VCaP (cell line): ENCODE results near the gene EPHB3.

Source experiments
- H3K27ac ChIP-seq: fragments of 450-650 bp; 2 replicates; pipeline ENCODE4 v1.5.1; 2017
- TF ChIP-seq, protein P1 (sequence below): fragments of 450-650 bp; conservative IDR thresholded peaks from 2 replicates; pipeline ENCODE4 v1.5.1; 2017; ENCODE audit warnings: mild to moderate bottlenecking, moderate library complexity

The EPHB3 gene

DNA sequence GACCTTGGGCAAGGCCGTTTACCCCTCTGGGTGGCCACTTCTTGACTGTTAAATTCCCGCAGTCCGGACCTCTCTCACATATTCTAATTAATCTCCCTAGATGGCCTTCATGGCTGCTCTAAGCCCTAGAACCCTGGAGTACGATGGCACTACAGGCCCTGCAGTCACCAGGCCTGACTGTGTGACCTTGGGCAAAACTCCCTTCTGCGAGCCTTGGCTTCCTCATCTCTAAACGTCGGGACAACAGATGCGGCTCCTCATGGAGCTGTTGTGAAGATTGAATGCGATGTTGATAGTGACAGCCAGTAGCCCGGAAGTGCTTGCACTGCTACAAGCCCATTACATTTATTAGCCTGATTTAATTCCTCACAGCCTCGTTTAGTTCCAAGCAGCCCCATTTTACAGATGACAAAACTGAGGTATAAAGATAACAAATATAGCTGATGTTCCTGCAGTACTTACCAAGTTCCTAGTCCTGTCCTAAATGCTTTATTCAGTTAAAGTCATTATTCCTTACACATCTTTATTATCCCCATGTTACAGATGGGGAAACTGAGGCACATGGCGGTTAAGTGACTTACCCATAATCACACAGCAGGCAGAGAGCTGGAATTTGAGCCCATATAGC lies 10.3 kb downstream of the EPHB3 start:
- H3K27ac ChIP-seq, result no peak overlapping the region
- TF ChIP-seq, protein P1, sequence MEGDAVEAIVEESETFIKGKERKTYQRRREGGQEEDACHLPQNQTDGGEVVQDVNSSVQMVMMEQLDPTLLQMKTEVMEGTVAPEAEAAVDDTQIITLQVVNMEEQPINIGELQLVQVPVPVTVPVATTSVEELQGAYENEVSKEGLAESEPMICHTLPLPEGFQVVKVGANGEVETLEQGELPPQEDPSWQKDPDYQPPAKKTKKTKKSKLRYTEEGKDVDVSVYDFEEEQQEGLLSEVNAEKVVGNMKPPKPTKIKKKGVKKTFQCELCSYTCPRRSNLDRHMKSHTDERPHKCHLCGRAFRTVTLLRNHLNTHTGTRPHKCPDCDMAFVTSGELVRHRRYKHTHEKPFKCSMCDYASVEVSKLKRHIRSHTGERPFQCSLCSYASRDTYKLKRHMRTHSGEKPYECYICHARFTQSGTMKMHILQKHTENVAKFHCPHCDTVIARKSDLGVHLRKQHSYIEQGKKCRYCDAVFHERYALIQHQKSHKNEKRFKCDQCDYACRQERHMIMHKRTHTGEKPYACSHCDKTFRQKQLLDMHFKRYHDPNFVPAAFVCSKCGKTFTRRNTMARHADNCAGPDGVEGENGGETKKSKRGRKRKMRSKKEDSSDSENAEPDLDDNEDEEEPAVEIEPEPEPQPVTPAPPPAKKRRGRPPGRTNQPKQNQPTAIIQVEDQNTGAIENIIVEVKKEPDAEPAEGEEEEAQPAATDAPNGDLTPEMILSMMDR, result no peak

DNA sequence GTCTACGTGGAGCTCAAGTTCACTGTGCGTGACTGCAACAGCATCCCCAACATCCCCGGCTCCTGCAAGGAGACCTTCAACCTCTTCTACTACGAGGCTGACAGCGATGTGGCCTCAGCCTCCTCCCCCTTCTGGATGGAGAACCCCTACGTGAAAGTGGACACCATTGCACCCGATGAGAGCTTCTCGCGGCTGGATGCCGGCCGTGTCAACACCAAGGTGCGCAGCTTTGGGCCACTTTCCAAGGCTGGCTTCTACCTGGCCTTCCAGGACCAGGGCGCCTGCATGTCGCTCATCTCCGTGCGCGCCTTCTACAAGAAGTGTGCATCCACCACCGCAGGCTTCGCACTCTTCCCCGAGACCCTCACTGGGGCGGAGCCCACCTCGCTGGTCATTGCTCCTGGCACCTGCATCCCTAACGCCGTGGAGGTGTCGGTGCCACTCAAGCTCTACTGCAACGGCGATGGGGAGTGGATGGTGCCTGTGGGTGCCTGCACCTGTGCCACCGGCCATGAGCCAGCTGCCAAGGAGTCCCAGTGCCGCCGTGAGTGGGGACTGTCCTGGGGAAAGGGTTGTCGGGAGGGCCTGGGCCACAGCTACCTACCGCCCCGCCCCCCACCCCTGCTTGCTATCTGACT lies 11.2 kb downstream of the EPHB3 start:
- H3K27ac ChIP-seq, result no peak overlapping the region
- TF ChIP-seq, protein P1, result no peak

DNA sequence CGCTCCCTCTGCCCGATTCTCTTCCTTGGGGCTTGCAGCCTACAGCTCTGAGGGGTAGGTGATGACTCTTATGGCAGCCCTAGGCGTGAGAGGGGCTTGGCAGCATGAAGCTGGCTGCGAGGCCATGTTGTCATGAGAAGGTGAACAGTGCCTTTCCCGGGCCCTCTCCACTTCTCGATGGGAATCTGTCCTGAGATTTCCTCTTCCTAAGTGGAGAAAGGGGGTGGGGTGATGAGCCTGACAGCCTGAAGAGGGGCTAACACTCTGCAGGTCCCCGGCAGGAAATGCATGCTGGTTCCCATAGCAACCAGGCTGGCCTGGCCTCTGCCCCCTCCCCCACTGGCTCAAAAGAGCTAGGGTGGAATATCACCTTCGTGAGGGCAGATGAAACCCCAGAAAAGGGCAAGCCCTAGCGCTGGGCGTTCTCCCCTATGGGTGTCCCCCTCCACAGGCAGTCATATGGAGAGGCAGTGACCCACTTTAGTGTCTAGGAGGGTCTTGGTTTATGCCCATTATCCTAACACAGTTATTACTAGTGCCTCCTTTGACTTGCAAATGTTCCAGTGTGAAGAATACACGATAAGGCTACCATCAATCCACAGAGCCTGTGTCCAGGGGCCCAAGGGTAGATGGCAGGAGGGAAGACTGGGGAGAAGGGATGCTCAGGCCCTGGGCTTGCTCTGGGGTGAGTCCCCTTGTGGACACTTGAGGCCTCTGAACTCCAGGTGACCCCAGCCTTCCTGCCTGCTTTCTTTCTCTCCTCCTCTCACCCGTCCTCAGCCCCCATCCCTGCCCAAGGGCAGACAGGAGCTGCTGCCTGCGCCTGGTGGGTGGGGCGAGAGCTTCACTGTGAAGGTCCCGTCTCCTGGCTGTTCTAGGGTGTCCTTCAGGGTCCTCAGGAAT lies 13.2 kb downstream of the EPHB3 start:
- H3K27ac ChIP-seq, result no peak overlapping the region

DNA sequence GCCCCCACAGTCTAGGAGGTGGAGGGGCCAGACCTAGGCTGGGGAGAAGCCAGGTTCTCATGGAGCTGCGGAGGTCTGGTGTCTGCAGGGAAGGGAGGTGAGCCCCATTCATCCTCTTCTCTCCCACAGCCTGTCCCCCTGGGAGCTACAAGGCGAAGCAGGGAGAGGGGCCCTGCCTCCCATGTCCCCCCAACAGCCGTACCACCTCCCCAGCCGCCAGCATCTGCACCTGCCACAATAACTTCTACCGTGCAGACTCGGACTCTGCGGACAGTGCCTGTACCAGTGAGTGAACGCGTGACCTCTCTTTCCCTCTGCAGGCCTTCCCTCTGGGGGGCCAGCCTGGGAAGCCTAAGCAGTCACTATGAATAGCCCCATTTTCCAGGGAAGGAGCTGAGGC lies 14.1 kb downstream of the EPHB3 start:
- TF ChIP-seq, protein P1, result no peak
- H3K27ac ChIP-seq, result no peak overlapping the region

More for the DNA sequence above, 13.2 kb downstream of the EPHB3 start:
- TF ChIP-seq, protein P1, result no peak

DNA sequence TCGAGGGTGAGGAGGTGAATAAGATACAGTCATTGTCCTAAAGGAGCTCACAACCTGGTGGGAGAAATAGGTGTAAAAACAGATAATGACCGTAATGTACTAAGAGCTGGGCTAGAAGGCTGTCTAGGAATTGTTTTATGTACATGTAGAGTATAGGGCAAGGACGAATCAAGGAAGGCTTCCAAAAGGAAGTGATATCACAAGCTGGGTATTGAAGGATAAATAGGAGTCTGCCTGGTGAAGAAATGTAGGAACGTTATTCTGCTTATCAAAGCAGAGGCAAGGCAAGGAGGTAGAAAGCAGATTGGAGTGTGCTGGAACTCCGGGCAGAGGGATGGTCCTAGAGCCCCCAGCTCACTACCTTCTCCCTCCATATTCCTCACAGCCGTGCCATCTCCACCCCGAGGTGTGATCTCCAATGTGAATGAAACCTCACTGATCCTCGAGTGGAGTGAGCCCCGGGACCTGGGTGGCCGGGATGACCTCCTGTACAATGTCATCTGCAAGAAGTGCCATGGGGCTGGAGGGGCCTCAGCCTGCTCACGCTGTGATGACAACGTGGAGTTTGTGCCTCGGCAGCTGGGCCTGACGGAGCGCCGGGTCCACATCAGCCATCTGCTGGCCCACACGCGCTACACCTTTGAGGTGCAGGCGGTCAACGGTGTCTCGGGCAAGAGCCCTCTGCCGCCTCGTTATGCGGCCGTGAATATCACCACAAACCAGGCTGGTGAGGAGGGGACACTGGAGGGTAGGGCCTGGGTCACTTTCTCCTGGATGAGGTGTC lies 15.1 kb downstream of the EPHB3 start:
- TF ChIP-seq, protein P1, result no peak
- no peak overlapping the region for H3K27ac ChIP-seq

DNA sequence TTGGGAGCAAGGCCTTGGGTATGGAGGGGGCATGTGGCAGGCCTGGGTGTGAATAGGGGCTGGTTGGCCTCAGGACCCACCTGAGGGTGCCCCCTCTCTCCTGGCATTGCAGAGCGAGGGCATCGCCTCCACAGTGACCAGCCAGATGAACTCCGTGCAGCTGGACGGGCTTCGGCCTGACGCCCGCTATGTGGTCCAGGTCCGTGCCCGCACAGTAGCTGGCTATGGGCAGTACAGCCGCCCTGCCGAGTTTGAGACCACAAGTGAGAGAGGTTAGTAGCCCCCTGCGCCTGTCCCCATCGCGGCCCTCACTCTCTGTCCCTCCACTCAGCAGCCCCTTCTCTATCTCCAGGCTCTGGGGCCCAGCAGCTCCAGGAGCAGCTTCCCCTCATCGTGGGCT lies 16.0 kb downstream of the EPHB3 start:
- H3K27ac ChIP-seq, result no peak overlapping the region
- TF ChIP-seq, protein P1, result no peak
